ENCODE results near the gene LRP1B. TPM values are rescaled to one million over a fixed set of nuclear protein-coding genes. Genes with fewer than 3 reads are reported as not detected.

LRP1B gene
- total RNA-seq, 2 donors from 2014 or later: 0.52 to 3.0 TPM

DNA sequence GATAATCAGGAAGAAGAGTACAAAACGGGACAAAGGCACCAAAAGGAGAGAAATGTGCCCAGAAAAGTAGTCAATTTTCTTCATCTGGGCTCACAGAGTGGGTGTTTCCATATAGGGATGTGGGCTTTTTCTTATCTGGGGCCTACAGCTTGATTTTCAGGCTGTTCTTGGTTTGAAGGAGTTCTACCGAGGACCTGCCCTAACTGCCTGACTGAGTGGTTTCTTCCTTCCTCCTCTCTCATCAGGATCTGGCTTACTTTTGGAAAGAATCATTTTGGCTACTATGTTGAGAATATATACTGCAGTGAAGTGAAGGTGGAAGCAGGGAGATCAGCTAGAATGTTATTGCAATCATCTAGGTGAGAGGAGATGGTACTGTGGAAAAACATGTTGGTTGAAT, 316.7 kb downstream of the LRP1B start:
- no peaks in the 10 kb centered on the region for H3K4me1 ChIP-seq
- DNase-seq: no peak
- intact Hi-C loops (cut with DNase I): no loop called here
- no peaks in the 10 kb centered on the region for H3K36me3 ChIP-seq (replicated peaks in 1 of 2; ENCODE audit: insufficient read depth in 1 of 2, low read depth in 2 of 2)
- no peak overlapping the region for H3K27ac ChIP-seq
- TF ChIP-seq, protein P1, sequence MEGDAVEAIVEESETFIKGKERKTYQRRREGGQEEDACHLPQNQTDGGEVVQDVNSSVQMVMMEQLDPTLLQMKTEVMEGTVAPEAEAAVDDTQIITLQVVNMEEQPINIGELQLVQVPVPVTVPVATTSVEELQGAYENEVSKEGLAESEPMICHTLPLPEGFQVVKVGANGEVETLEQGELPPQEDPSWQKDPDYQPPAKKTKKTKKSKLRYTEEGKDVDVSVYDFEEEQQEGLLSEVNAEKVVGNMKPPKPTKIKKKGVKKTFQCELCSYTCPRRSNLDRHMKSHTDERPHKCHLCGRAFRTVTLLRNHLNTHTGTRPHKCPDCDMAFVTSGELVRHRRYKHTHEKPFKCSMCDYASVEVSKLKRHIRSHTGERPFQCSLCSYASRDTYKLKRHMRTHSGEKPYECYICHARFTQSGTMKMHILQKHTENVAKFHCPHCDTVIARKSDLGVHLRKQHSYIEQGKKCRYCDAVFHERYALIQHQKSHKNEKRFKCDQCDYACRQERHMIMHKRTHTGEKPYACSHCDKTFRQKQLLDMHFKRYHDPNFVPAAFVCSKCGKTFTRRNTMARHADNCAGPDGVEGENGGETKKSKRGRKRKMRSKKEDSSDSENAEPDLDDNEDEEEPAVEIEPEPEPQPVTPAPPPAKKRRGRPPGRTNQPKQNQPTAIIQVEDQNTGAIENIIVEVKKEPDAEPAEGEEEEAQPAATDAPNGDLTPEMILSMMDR (IDR thresholded peaks at IDR 0.05): no peak
- no peak for TF ChIP-seq POLR2A (IDR thresholded peaks at IDR 0.05)
- H3K9me3 ChIP-seq: no peaks in the 10 kb centered on the region
- no peak for ATAC-seq
- H3K27me3 ChIP-seq: no peaks in the 10 kb centered on the region
- no peak overlapping the region for H3K4me3 ChIP-seq
- WGBS, 2 donors: 50 to 67% methylated on average over 2 of the region's 2 CpGs

DNA sequence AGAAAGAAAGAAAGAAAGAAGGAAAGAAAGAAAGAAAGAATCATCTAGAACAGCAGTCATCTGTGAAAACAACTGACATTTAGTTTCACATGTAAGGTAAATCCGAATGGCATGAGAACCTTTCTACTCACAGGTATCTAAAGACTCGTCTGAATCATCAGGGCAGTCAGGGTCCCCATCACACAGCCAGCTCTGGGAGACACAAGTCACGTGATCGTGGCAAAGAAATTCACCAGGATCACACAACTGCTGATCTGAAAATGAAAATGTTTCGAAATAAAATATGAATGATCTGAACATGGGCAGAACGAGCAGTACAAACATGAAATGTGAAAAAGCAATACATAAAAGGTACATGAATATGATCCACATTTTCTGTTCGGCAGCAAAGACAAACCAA, 320.7 kb downstream of the LRP1B start:
- Histone ChIP-seq H3K4me1 (no peaks in the 10 kb centered on the region), H3K27ac (no peak overlapping the region), H3K4me3 (no peak overlapping the region), H3K36me3 (replicated peaks in 1 of 2; ENCODE audit: insufficient read depth in 1 of 2, low read depth in 2 of 2) (no peaks in the 10 kb centered on the region), H3K27me3 (no peaks in the 10 kb centered on the region), H3K9me3 (no peaks in the 10 kb centered on the region)
- WGBS, 2 donors: 60 to 69% methylated on average over 7 of the region's 7 CpGs
- ATAC-seq (no peak), DNase-seq (no peak)
- TF ChIP-seq POLR2A (IDR thresholded peaks at IDR 0.05): no peak
- intact Hi-C loops (cut with DNase I): no loop called here

DNA sequence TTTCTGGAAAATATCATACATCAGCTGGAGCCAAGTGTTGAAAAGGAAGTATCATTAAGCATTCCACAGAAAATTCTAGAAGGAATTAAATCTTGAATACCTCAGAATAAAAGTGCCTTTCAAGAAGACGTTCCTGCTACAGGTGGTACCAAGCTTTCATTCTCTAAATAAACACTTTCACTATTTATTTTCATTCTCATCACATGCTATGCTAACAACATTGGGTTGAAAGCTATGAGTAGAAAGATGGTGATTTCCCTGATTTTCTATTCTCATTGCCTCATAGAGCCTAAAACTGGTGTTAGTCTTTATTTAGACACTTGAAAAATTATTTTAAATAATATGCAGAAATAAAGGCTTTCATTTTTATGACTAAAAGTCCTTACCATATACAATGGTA, 324.7 kb downstream of the LRP1B start:
- no peaks in the 10 kb centered on the region for H3K4me1 ChIP-seq
- H3K27ac ChIP-seq: no peak overlapping the region
- TF ChIP-seq POLR2A (IDR thresholded peaks at IDR 0.05): no peak
- TF ChIP-seq, protein P1 (IDR thresholded peaks at IDR 0.05): no peak
- no peak for ATAC-seq
- H3K36me3 ChIP-seq (replicated peaks in 1 of 2; ENCODE audit: insufficient read depth in 1 of 2, low read depth in 2 of 2): no peaks in the 10 kb centered on the region
- no peaks in the 10 kb centered on the region for H3K27me3 ChIP-seq
- intact Hi-C loops (cut with DNase I): no loop called here
- 43 to 53% methylated on average over 1 of the region's 1 CpG for WGBS, 2 donors
- DNase-seq: no peak
- no peaks in the 10 kb centered on the region for H3K9me3 ChIP-seq
- H3K4me3 ChIP-seq: no peak overlapping the region

DNA sequence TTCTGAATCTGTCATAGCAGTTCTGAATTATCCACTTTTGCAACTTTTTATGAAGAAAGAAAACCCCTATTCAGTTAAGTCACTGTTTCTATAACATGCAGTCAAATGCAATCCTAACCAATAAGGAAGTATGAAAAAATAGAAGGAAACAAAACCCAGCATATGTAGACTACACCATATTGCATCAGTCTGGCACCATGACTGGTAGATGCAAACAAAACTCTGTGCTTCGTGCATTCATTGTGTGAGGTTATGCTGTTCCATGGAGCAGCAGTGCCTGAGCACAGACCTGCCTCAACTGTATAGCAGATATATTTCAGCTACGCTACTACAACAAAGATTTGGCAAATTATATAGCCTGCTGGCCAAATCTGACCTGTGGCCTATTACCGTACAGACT, 325.5 kb downstream of the LRP1B start:
- Histone ChIP-seq H3K9me3 (no peaks in the 10 kb centered on the region), H3K4me1 (no peaks in the 10 kb centered on the region), H3K27me3 (no peaks in the 10 kb centered on the region), H3K4me3 (no peak overlapping the region), H3K36me3 (replicated peaks in 1 of 2; ENCODE audit: insufficient read depth in 1 of 2, low read depth in 2 of 2) (no peaks in the 10 kb centered on the region), H3K27ac (no peak overlapping the region)
- intact Hi-C loops (cut with DNase I): no loop called here
- DNase-seq (no peak), ATAC-seq (no peak)
- 84 to 86% methylated on average over 3 of the region's 3 CpGs for WGBS, 2 donors
- TF ChIP-seq, protein P1 (IDR thresholded peaks at IDR 0.05): no peak
- no peak for TF ChIP-seq POLR2A (IDR thresholded peaks at IDR 0.05)

DNA sequence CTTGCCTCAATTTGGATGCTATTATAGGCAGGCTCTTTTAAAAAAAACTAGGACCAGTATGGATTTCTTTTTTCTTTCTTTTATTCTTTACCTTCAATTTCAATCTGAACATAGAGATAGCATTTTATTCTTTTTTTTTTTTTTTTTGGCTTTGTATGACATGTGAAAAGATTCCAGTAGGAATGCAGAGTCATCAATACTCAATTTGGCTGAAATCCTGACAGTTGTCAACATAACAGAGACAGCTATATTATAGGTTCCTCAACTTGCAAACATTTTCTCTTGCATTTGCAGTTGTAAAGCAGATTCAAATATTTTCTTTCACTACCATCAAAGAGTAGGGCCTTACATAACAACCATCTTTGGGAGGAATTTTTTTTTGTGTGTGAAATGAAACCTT, 334.4 kb downstream of the LRP1B start:
- ATAC-seq (no peak), DNase-seq (no peak)
- Histone ChIP-seq H3K4me3 (no peak overlapping the region), H3K27me3 (no peaks in the 10 kb centered on the region), H3K9me3 (no peaks in the 10 kb centered on the region), H3K4me1 (no peaks in the 10 kb centered on the region), H3K27ac (no peak overlapping the region), H3K36me3 (replicated peaks in 1 of 2; ENCODE audit: insufficient read depth in 1 of 2, low read depth in 2 of 2) (no peaks in the 10 kb centered on the region)
- TF ChIP-seq POLR2A (IDR thresholded peaks at IDR 0.05): no peak
- TF ChIP-seq, protein P1 (IDR thresholded peaks at IDR 0.05): no peak
- intact Hi-C loops (cut with DNase I): no loop called here
